Cardiac fibroblast (primary cell): ENCODE measurements around the gene DMTF1.

Experiments
- DNase-seq, 2 donors: peaks; one replicate each; pipeline versions ENCODE4 v3.0.0 to v3.0.0-alpha.2; 2010; ENCODE audit warnings: low read depth in 2 of 2
- H3K4me3 ChIP-seq, 2 donors: replicated peaks in 1 of 2; 1 replicate in 1 of 2; 2 replicates in 1 of 2; pipeline ENCODE4 v1.5.1; 2011; ENCODE audit warnings: low read depth in 2 of 2, low read length in 2 of 2, mild to moderate bottlenecking in 2 of 2, moderate library complexity in 1 of 2
- TF ChIP-seq, protein P1 (sequence below): IDR thresholded peaks from one replicate; pipeline ENCODE4 v1.5.1; 2011; ENCODE audit warnings: low read depth, mild to moderate bottlenecking, low read length, inconsistent platforms

The DMTF1 gene

DNA sequence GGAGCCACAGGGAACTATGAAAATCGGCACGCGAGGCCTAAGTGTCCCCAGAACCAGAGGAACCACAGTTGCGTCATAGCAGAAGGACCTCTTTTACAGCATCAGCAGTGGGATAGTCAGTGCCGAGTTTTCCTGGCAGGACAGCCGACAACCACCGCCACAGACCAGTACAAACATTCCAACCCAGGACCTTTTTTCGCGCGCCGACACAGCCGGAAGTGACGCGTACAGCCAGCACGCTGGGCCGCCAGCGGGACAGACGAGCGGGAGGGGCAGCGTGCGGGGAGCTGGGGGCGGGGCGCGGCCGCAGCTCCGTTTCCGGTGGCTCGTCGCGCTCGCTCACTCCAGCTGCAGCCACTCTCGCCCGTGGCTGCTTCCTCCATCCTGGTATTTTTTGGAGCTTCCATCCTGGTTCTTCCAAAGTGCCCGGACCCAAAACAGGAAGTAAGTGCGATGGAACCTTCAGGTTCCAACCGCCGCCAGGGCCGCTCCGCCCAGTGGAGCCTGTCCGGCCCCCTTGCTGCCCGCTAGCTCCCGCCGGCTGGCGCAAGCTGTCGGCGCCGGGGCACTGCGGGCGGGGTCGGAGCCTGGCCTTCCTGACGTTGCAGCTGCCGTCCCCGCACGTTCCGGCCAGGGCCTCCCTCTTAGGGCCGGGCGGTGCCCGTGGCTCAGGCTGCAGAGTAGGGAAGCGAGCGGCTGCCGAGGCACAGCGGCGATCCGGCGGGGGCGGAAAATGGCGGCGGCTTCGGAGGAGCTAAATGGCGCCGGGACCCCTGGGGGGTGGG is at the start of gene DMTF1:
DMTF1 (plus strand) TSS at position 342 of the 785 bp plus-strand sequence. CDS start 12,489 bp downstream, outside the sequence.
- TF ChIP-seq, protein P1, sequence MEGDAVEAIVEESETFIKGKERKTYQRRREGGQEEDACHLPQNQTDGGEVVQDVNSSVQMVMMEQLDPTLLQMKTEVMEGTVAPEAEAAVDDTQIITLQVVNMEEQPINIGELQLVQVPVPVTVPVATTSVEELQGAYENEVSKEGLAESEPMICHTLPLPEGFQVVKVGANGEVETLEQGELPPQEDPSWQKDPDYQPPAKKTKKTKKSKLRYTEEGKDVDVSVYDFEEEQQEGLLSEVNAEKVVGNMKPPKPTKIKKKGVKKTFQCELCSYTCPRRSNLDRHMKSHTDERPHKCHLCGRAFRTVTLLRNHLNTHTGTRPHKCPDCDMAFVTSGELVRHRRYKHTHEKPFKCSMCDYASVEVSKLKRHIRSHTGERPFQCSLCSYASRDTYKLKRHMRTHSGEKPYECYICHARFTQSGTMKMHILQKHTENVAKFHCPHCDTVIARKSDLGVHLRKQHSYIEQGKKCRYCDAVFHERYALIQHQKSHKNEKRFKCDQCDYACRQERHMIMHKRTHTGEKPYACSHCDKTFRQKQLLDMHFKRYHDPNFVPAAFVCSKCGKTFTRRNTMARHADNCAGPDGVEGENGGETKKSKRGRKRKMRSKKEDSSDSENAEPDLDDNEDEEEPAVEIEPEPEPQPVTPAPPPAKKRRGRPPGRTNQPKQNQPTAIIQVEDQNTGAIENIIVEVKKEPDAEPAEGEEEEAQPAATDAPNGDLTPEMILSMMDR, result no peak
- DNase-seq, result peak; percentile 95 to 97
- peak within 1 kb of the TSS; percentile 74 to 79 for H3K4me3 ChIP-seq

DNA sequence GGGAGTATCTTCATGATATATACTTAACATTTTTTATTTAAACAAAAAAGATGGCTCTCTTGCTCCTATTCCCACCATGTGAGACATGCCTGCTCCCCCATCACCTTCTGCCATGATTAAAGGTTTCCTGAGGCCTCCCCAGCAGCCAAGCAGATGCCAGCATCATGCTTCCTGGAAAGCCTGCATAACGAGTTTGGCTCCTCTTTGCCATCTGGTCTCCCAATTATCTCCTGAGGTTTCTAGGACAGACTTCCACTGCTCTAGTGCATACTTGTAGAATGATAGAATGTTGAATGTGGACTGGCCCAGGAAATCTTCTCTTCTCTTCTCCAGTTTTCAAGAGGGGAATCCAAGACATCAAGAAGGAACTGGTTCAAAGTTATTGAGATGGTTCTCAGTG is 46.9 kb upstream of the DMTF1 start:
- TF ChIP-seq, protein P1, result no peak
- DNase-seq, result no peak
- no peak overlapping the region for H3K4me3 ChIP-seq

DNA sequence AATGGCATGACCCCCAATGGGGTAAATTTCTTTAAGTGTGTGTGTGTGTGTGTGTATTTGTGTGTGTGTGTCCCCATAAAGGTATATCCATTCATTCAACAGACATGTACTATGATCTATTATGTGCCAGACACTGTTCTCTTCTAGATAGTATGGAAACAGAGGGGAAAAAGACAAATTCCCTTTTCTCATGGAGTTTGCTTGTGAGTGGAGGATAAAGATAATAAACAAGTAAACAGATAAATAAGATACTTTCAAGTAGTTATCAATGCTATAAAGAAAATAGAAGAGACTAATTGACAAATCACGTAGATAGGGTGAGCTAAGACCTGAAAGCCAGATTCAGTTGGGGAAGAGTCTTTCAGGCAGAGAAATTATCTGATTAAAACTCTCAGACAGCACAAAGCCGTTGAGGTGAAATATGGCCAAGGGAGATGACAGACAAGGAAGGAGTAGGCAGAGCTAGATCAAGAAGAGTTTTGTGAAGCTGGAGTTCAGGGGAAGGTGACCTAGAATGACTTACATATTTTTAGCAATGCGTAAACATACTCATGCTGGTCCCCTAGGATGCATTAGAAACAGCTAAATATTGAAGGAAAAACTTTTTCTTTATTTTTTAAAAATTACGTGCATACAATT is 45.2 kb upstream of the DMTF1 start:
- TF ChIP-seq, protein P1, result no peak
- no peak for DNase-seq
- H3K4me3 ChIP-seq, result no peak overlapping the region

DNA sequence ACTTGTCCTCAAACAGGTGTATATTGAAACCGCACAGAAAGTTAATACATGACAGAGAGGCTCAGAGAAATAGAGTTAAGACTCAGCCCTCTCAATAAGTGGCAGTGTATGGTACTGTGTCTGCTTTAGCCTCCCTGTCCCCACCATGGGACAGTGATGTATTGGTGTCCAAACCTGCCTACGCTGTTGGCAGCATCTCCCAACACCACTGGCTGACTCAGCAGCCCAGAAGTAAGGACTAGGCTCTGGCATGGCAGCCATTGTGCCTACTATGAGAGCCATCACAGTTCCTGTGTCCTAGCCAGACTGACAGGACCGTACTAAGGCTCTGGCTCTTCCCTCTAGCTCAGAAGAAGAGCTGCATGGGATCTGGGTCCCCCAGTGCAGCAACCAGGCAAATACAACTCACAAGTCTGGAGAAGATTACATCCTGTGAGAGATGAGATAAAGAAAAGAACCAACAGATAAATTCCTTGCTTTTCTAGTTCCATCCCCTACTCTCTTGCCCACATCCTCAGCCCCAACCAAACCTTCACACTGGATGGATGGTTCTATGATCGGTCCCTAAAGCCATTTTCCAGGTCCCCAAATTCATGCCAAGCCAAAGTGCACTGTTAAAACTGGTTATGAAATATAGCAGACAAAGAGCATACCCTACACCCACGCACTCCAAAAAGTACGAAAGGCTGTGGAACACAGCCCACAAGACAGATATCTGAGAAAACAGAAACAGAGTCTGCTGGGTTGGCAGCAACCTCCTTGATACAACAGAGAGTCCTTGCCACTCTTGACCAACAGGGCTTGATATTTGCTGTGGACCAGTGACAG is 44.1 kb upstream of the DMTF1 start:
- TF ChIP-seq, protein P1, result no peak
- no peak overlapping the region for H3K4me3 ChIP-seq
- peak in 1 of 2 donors; percentile 7 for DNase-seq

DNA sequence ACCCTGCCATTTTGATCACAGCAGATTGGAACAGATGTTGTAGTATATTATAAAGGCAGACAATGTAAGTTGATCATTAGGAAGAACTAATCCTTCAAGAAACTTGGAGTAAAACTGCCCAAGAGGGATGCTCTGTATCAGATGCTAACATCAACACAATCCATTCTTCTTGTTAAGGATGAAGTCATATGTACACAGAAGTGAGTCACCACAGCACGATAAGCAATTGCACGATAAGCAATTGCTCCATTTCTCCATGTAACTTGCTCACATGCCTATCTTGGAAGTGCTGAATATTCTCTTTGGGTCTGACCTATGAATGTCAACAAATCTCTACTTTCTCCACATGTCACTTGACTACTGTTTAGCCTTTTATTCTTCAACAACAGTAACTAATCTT is 41.5 kb upstream of the DMTF1 start:
- TF ChIP-seq, protein P1, result no peak
- peak; percentile 48 to 56 for DNase-seq
- H3K4me3 ChIP-seq, result no peak overlapping the region

DNA sequence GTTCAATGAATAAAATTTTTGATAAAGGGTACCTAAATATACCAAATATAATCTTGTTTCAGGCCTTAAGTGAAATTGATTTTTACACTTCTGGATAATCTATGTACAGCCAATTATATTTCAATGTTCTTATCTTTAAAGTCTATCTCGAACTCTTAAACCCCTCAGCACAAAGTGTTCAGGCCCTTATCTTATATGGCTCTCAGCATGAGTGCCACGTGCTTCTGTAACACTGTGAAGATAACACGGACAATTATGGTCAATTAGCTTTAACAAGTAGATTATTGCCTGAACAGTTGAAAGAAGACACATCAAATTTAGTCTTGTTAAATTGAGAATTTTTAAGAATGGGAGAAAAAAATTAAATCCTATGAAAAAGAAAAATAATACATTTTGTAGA is 40.4 kb upstream of the DMTF1 start:
- TF ChIP-seq, protein P1, result no peak
- no peak for DNase-seq
- H3K4me3 ChIP-seq, result no peak overlapping the region
